GM19324 (cell line): Measurements from ENCODE around the gene REM2.

Experiments used
- ATAC-seq: cut with Tn5 transposase; IDR thresholded peaks from one replicate; pipeline ENCODE4 v1.9.1; 2021; ENCODE audit warnings: mild to moderate bottlenecking, moderate library complexity; ENCODE audit not compliant: unreplicated experiment, low FRiP score

Gene REM2

DNA sequence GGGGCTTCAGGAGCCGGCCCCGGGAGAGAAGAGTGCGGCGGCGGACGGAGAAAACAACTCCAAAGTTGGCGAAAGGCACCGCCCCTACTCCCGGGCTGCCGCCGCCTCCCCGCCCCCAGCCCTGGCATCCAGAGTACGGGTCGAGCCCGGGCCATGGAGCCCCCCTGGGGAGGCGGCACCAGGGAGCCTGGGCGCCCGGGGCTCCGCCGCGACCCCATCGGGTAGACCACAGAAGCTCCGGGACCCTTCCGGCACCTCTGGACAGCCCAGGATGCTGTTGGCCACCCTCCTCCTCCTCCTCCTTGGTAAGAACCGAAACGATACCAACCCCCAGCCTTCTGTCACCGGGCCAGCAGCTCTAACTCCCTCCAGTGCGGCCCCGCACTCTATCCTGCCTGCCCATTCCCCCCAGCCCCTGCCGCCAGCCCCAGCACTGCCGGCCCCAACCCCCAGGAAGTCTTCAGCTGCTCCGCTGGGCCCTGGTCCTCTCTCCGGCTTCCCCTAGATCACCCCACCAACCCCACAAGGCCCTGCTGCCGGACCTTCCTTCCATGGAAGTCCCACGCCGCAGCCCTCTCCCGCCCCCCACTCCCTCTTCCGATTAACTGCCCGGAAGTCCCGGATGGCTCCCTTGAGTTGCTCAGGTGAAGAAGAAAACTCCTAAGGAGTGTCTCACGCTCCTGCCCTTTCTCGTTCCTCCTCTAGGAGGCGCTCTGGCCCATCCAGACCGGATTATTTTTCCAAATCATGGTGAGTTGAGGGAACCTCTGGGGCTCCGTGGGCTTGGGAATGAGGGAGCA lies 10.8 kb upstream of the REM2 start:
- ATAC-seq: peak; percentile 14

DNA sequence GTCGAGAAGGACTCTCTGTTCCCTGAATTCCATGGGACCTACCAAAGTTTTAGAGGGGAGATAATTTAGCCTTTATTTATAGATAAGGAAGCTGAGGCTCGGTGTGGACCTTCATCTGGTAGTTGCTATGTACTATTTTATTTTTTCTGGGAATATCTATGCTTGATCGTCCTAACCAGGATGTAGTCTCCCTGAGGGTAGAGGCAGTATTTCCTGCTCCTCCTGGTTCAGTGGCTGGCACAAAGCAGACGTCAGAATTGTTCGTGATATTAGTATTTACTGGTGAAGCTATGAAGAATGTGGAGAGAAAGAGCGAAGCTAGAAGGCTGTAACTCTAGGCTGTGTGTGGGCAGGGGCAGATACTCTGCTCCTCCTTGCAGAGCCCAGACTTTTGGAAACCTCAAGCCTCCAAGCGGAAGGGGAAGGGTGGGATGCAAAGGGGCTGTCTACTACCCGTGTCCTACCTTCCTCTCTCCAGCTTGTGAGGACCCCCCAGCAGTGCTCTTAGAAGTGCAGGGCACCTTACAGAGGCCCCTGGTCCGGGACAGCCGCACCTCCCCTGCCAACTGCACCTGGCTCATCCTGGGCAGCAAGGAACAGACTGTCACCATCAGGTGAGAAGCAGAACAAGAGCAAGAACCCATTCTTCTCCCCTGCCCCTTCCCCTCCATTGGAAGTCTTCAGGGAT lies 10.0 kb upstream of the REM2 start:
- no peak for ATAC-seq

DNA sequence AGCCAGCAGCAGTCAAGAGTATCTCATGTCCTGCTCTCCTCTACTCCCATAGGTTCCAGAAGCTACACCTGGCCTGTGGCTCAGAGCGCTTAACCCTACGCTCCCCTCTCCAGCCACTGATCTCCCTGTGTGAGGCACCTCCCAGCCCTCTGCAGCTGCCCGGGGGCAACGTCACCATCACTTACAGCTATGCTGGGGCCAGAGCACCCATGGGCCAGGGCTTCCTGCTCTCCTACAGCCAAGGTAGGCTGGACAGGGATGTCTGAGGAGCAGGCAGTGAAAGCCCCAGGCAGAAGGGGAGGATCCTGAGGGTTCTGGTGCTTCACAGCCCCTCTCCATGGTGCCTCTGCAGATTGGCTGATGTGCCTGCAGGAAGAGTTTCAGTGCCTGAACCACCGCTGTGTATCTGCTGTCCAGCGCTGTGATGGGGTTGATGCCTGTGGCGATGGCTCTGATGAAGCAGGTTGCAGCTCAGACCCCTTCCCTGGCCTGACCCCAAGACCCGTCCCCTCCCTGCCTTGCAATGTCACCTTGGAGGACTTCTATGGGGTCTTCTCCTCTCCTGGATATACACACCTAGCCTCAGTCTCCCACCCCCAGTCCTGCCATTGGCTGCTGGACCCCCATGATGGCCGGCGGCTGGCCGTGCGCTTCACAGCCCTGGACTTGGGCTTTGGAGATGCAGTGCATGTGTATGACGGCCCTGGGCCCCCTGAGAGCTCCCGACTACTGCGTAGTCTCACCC lies 7.8 kb upstream of the REM2 start:
- no peak for ATAC-seq

DNA sequence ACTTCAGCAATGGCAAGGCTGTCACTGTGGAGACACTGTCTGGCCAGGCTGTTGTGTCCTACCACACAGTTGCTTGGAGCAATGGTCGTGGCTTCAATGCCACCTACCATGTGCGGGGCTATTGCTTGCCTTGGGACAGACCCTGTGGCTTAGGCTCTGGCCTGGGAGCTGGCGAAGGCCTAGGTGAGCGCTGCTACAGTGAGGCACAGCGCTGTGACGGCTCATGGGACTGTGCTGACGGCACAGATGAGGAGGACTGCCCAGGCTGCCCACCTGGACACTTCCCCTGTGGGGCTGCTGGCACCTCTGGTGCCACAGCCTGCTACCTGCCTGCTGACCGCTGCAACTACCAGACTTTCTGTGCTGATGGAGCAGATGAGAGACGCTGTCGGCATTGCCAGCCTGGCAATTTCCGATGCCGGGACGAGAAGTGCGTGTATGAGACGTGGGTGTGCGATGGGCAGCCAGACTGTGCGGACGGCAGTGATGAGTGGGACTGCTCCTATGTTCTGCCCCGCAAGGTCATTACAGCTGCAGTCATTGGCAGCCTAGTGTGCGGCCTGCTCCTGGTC lies 7.2 kb upstream of the REM2 start:
- no peak for ATAC-seq

DNA sequence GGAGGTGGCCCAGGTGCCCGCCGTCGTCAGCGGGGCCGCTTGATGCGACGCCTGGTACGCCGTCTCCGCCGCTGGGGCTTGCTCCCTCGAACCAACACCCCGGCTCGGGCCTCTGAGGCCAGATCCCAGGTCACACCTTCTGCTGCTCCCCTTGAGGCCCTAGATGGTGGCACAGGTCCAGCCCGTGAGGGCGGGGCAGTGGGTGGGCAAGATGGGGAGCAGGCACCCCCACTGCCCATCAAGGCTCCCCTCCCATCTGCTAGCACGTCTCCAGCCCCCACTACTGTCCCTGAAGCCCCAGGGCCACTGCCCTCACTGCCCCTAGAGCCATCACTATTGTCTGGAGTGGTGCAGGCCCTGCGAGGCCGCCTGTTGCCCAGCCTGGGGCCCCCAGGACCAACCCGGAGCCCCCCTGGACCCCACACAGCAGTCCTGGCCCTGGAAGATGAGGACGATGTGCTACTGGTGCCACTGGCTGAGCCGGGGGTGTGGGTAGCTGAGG lies 6.0 kb upstream of the REM2 start:
- no peak for ATAC-seq

DNA sequence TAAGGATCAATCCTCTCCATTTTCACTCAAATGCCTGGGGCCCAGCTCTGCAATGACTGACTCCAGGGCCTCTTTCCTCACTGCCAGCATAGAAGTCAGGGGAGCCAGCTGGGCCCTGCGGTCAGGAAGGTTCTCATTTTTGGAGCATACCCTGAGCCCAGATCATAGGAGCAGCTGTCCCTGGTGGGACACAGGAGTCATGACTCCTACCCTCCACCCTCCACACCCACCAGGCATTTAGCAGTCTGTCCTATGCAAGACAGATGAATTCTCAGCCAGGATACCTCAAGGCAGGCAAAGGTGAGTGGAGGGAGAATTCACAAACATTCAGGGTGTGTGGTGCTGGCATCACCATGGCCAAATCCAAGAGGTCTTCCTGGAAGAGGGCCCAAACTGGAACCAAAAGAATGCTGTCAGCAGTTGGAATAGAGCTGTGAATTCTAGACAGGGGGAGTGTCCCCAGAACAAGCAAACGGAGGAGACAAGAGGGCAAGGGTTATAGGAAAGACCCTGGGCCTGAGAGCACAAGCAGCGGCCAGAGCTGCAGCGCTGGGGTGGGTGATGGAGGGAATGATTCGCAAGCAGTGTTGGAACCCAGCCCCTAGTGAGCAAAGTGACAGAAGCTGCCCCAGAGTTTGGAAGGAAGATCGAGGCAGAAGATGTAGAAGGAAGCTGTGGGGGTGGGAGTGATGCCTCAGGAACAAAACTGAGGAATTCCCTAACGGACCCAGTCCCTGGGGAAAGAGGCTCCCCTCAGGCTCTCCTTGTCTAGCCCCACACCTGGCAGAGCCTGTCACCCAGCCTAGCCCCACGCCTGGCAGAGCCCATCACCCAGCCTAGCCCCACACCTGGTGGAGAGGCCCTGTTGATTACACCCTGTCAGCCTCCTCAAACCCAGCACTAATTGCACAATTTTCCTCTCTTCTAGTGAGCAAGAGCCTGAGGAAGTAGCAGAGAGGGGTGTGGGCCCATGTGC lies 4.5 kb upstream of the REM2 start:
- no peak for ATAC-seq

DNA sequence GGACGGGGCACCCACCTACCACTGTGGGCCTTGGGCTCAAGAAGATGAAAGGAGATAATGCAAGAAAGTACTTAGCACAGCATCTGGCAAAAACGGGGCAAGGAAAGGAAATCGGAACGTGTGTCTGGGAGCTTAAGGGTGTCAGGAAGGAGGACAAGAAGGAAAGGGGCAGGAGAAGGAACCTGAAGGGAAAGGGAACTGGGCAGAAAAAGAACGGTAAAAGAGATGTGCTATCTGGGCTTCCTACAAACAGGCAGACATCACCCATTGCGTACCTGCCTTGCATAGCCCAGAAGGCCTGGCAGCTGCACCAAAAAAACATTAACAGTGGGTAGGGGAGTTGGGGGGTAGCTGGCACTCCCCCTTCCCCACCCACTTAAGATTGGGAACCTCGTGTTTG lies 958 bp upstream of the REM2 start:
- ATAC-seq: no peak

DNA sequence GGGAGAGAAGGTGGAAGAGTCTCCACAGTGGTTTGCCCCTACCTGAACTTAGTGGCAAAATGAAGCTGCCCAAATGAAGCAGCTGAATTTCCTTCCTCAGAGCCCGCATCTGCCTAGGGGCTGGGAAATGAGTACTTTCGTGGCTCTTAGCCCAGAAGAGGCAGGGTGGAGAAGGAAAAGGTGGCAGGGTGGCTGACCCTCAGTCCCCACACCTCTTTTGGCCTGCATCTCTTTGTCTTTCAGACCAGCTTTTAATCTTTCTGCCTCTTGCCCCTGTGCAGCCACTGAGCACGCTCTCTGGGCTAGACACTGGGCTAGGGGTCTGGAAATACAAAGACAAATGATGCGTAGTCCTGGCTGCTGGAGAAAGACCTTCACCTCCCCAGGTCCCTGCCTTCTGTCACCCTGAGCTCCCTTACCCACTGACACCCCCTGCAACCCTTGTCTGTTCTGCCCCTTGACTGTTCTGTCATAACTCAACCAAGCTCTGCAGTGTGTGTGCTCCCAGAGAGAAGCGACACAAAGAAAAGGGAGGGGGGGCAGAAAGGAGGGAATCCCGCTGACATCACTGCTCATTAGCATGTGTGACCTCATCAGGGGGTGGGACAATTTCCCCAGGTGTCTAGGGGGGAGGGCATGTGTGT lies 371 bp upstream of the REM2 start:
- ATAC-seq: no peak

DNA sequence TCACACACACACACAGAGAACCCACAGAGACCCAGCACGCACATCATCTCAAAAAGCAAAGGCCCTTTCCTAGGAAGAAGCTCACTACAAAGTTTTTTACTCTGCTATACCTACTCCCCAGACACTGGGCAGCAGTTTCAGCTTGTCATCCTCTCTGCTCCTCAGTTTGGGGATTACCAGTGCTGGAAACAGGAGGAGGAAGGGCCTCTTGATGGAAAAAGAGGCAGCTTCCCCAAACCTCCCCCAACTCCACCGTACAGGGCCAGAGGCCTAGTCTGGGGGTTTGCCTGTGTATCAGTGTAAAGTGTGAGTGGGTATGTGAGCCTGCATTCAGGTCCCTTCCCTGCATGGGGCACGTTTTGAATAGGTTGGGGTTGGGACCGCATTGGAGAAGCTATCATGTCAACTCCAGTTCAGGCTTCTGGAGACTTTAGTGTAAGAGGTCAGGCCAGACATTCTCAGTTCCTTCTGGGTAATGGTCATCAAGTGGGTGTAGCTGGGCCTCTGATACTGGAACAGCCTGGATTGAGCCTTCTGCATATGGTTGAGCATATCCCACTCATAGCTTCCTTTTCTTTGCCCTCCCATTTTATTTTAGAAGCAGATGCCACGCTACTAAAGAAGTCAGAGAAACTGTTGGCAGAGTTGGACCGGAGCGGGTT lies 1.2 kb downstream of the REM2 start:
- no peak for ATAC-seq

DNA sequence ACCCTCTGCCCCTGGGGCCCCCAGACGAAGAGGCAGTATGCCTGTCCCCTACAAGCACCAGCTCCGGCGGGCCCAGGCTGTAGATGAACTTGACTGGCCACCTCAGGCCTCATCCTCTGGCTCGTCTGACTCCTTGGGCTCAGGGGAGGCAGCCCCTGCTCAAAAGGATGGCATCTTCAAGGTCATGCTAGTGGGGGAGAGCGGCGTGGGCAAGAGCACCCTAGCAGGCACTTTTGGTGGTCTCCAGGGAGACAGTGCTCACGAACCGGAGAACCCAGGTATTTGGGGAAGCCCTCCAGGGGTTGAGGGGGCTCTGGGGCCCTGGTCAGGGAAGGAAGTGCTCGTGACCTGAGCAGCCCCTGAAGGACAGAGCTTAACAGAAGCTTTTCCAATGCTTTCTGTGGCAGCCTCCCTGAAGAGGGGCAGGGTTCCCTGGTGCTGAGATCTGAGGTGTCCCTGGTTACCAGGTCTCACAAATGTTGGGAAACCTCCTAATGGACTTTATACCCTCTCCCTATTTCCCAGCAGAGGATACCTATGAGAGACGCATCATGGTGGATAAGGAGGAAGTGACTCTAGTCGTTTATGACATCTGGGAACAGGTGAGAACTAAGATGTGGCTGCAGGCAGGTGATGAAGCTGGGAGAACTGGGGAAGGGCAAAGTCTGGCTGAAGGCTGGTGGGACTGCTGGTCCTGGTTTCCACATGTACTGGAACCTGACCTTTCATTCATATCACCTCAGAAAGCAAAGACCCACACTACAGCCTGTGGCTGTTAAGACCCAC lies 1.9 kb downstream of the REM2 start:
- no peak for ATAC-seq

DNA sequence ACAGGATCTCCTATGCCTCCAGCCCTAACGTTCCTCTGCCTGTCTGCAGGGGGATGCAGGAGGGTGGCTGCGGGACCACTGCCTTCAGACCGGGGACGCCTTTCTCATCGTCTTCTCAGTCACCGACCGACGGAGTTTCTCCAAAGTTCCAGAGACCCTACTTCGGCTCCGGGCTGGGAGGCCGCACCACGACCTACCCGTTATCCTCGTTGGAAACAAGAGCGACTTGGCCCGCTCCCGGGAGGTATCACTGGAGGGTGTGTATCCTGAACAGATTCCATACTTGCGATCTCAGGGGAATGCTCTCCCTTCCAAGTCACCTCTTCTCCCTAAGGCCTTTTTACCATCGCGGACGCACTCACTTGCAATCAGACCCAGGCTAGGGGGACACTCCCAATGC lies 3.0 kb downstream of the REM2 start:
- no peak for ATAC-seq

DNA sequence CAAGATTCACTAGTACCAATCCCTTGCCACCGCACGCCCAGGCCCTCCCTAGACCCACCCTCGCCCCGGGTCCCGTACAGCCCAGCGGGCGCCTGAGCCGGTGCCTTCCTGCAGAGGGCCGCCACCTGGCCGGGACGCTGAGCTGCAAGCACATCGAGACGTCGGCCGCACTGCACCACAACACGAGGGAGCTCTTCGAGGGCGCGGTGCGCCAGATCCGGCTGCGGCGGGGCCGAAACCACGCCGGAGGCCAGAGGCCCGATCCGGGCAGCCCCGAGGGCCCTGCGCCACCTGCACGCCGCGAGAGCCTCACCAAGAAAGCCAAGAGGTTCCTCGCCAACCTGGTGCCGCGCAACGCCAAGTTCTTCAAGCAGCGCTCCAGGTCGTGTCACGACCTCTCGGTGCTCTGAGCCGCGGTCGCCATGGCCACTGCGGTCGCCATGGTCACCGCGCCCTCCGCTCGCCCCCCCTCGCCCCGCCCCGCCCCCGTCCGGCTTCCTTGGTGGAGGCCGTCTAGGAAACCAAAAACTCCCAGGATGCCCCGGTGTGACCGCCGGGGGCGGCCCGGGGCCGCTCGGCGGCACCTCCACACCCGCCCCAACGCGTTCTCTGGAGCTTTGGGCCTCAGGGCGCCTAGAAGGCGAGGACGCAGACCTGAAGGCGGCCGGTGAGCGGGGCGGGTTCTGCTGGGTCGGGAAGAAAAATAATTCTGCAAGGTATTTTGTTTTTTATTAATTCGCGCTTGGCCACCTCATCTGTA lies 3.7 kb downstream of the REM2 start:
- peak; percentile 65 for ATAC-seq

DNA sequence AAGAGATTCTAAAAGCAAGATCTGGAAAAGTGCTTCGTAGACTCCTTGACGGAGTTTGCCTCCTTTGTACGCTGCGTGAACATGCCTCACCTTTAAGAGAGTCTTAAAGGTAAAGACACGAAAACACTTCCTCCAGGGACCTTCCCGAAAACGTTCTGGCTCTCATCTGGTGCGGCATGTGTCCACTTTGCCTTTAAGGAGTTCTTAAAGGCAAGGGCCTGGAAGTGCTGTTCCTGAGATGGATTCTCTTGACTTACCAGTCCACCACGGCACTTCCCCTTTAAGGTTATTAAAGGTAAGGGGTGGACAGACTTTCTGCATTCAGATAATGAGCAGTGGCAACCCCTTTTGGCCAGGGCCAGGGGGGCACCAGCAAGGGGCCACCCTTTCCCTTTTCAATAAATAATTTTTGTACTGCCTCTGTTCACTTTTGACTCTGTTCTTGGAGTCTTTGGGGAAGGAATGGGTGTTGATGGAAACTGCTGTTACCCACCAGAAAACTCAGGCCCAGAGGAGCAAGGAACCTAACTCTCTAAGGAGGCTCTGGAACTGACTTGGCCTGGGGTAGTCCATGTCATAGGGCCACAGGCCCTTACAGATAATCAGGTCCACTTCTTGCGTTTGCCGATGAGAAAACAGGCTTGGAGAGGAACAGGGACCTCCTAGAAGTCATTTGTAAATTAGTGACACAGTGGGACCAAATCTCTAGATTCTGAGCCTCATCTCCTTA lies 4.4 kb downstream of the REM2 start:
- ATAC-seq: peak; percentile 27

DNA sequence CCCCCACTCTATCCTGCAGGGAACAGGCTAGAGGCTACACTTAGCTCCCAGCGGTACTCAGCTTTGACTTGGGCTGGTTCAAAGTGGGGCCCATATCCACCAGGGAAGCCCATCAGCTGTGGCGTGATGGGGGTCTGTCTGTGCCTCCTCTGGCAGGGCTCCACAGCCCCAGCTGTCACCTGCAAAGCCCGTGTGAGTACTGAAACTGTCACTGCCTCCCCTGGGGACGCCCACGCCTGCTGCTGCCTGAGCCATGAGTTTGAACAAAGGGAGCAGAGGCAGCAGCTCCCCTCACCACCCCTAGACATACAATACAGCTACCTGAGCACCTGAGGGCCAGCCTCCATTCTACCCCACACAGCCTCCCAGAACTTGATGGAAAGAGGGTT lies 5.0 kb downstream of the REM2 start:
- ATAC-seq: peak; percentile 46

DNA sequence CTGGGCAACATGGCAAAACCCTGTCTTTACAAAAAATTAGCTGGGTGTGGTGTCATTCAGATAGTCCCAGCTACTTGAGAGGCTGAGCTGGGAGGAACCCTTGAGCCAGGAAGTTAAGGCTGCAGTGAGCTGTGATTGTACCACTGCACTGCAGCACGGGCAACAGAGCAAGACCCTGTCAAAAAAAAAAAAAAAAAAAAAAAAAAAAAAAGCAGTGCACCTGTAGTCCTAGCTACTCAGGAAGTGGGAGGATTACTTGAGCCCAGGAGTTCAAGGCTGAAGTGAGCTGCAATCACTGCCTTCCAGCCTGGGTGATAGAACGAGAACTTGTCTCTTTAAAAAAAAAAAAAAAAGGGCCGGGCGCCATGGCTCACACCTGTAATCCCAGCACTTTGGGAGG lies 5.6 kb downstream of the REM2 start:
- ATAC-seq: no peak

DNA sequence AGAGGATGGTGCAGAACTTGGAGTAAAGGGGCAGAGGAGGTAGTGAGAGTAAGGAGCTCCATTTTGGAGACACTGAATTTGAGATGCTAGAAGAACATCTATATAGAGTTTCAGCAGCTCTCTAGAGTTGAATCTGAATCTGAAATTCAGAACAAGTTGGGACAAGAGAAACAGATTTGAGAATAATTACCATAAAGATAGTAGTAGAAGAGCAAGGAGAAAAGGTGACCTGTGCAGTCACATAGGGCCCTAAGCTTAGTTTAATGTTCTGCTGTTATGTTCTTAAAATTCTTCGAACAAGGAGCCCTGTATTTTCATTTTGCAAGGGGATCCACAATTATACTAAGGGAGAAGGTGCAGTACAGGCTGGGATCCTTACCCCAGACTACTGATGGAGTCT lies 7.4 kb downstream of the REM2 start:
- no peak for ATAC-seq

DNA sequence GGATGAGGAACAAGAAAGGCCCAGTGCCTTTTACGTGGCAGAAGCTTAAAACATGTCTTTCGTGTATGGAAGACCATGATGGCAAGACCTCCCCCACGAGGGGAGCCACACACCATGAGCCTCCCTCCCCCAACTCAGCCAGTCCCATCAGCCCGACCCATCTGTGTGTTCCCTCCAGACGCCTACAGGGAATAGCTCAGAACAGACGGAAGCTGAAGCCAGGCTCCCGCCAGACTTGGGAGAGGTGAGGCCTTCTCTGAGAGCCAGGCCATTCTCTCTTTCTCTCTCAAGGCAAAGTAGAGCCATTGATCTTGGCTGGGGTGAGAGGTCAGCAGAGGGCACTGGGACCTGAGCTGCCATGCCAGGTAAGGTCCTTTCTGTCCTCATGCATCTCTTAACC lies 9.5 kb downstream of the REM2 start:
- no peak for ATAC-seq
